Testis (tissue), 3 donors: ENCODE measurements around the gene PWWP2B. TPM values are rescaled to one million over a fixed set of nuclear protein-coding genes. Genes with fewer than 3 reads are reported as not detected.

Experiments used
- DNase-seq: peaks from one replicate; pipeline ENCODE4 v3.0.0-alpha.2; 2019
- H3K27ac ChIP-seq, 2 donors: fragments of 200-600 bp; sonication (generic); one replicate each; pipeline ENCODE4 v1.5.1; 2019
- H3K27me3 ChIP-seq: fragments of 200-600 bp; sonication (generic); one replicate; pipeline ENCODE4 v1.5.1; 2019
- H3K36me3 ChIP-seq: fragments of 200-600 bp; sonication (generic); one replicate; pipeline ENCODE4 v1.5.1; 2017; ENCODE audit warnings: low read depth; ENCODE audit errors: missing control alignments
- H3K4me1 ChIP-seq: fragments of 200-600 bp; sonication (generic); one replicate; pipeline ENCODE4 v1.5.1; 2019
- H3K4me3 ChIP-seq, 2 donors: fragments of 200-600 bp; sonication (generic); one replicate each; pipeline ENCODE4 v1.5.1; 2017 to 2019
- H3K9me3 ChIP-seq: fragments of 200-600 bp; sonication (generic); one replicate; pipeline ENCODE4 v1.5.1; 2017
- CTCF ChIP-seq, 3 experiments: fragments of 450-650 bp in 2 of 3; fragments of 200-600 bp in 1 of 3; sonication (generic) in 1 of 3; IDR thresholded peaks; one replicate each; pipeline ENCODE4 v1.5.1; 2016 to 2019; ENCODE audit warnings: antibody characterized with exemption in 3 of 3, mild to moderate bottlenecking in 2 of 3, moderate library complexity in 1 of 3
- POLR2A ChIP-seq: fragments of 450-650 bp; IDR thresholded peaks from one replicate; pipeline ENCODE4 v1.6.1; 2017; ENCODE audit warnings: antibody characterized with exemption, mild to moderate bottlenecking, moderate library complexity
- WGBS, 2 donors: methylation state at CpG; one replicate each; pipeline ENCODE4 v1.1.5; 2018; 5-methylcytosine and 5-hydroxymethylcytosine counted together
- intact Hi-C: fragments of 100-400 bp; cut with DNase I; formaldehyde crosslinking; loops from one replicate; pipeline ENCODE4 v1.15.1; 2023; ENCODE audit warnings: low total_unique reads
- polyA plus RNA-seq: library from polyadenylated mRNA; stranded (reverse); fragments of 350-450 nt; fragmentation: Illumina TruSeq; extraction: RNeasy Lipid Tissue Mini Kit (QIAGEN cat#74804); gene quantifications from one replicate; pipeline ENCODE4 v1.2.3, GENCODE V29; 2014; ENCODE audit warnings: low read depth, low replicate concordance; ENCODE audit not compliant: insufficient read depth
- total RNA-seq, 2 donors: library from RNA; depleted of rRNA; stranded (reverse); fragments of >200 nt; gene quantifications; one replicate each; pipeline ENCODE4 v1.2.3, GENCODE V29; 2016

PWWP2B gene
- total and polyA plus RNA-seq, 3 donors from 2014 or later: 16.0 to 45.1 (median 32.6) TPM

GRCh38 chr10:132404169-132404880 is 7.3 kb downstream of the PWWP2B start:
- no peak for DNase-seq
- no peaks in the 10 kb centered on the region for H3K9me3 ChIP-seq
- TF ChIP-seq POLR2A (no peak), CTCF (IDR thresholded peaks at IDR 0.05) (no peak)
- 87 to 92% methylated on average over 13 to 32 of the region's 32 CpGs for WGBS, 2 donors
- intact Hi-C loops: no loop called here
- no peaks in the 10 kb centered on the region for H3K36me3 ChIP-seq
- H3K4me1 ChIP-seq: peaks cover 37% of the 10 kb centered on the region
- no peak overlapping the region for H3K4me3 ChIP-seq
- H3K27me3 ChIP-seq: no peaks in the 10 kb centered on the region
- no peak overlapping the region for H3K27ac ChIP-seq

GRCh38 chr10:132404911-132405462 is 8.0 kb downstream of the PWWP2B start:
- H3K4me1 ChIP-seq: peaks cover 42% of the 10 kb centered on the region
- no peaks in the 10 kb centered on the region for H3K36me3 ChIP-seq
- intact Hi-C loops: no loop called here

GRCh38 chr10:132405463-132405991 is 8.5 kb downstream of the PWWP2B start:
- H3K9me3 ChIP-seq: no peaks in the 10 kb centered on the region
- WGBS, 2 donors: 95 to 96% methylated on average over 13 to 53 of the region's 53 CpGs
- TF ChIP-seq POLR2A: no peak
- no peak for TF ChIP-seq CTCF (IDR thresholded peaks at IDR 0.05)
- no peaks in the 10 kb centered on the region for H3K36me3 ChIP-seq
- H3K27ac ChIP-seq: no peak overlapping the region
- no peak for DNase-seq
- intact Hi-C loops: no loop called here
- H3K4me3 ChIP-seq: no peak overlapping the region
- peaks cover 41% of the 10 kb centered on the region for H3K4me1 ChIP-seq
- H3K27me3 ChIP-seq: no peaks in the 10 kb centered on the region

More at GRCh38 chr10:132404911-132405462, 8.0 kb downstream of the PWWP2B start:
- Histone ChIP-seq H3K27me3 (no peaks in the 10 kb centered on the region), H3K4me3 (no peak overlapping the region), H3K27ac (no peak overlapping the region), H3K9me3 (no peaks in the 10 kb centered on the region)
- TF ChIP-seq POLR2A: no peak
- no peak for TF ChIP-seq CTCF (IDR thresholded peaks at IDR 0.05)
- WGBS, 2 donors: 80 to 90% methylated on average over 19 to 51 of the region's 54 CpGs
- no peak for DNase-seq

- 89 to 93% methylated on average over 5 to 17 of the region's 17 CpGs for WGBS, 2 donors
- intact Hi-C loops: no loop called here
- TF ChIP-seq POLR2A: no peak
- no peak for TF ChIP-seq CTCF (IDR thresholded peaks at IDR 0.05)
- peaks cover 47% of the 10 kb centered on the region for H3K4me1 ChIP-seq
- DNase-seq: no peak
- H3K36me3 ChIP-seq: no peaks in the 10 kb centered on the region
- H3K4me3 ChIP-seq: no peak overlapping the region
- H3K27ac ChIP-seq: peak overlapping the region in 1 of 2 donors; percentile 91
- H3K27me3 ChIP-seq: no peaks in the 10 kb centered on the region
- no peaks in the 10 kb centered on the region for H3K9me3 ChIP-seq
These were observed 9.2 kb downstream of the PWWP2B start for GRCh38 chr10:132406181-132406580.
